ENCODE data around the gene N4BP2L1. TPM values are rescaled to one million over a fixed set of nuclear protein-coding genes. Genes with fewer than 3 reads are reported as not detected.
"Not testable (repeated sequence)": the region's sequence is repeated elsewhere in the genome, so short reads cannot be mapped to it uniquely, and the experiment has no call there.

Gene N4BP2L1
- total and polyA plus RNA-seq, 4 donors, result 13.3 to 33.7 (median 25.2) TPM

- 96 to 100% methylated on average over 2 of the region's 2 CpGs for WGBS, 2 donors
- ATAC-seq (ENCODE audit: low FRiP score) (no peak), DNase-seq (no peak)
- Histone ChIP-seq H3K4me1 (ENCODE audit: control insufficient read depth in 1 of 2, insufficient read depth in 2 of 2, low read length in 2 of 2) (no peaks in the 10 kb centered on the region), H3K4me3 (ENCODE audit: low read length in 2 of 2) (no peak overlapping the region), H3K9me3 (ENCODE audit: control insufficient read depth, low read length) (no peaks in the 10 kb centered on the region), H3K27me3 (ENCODE audit: control insufficient read depth in 1 of 2, insufficient read depth in 2 of 2, low read length in 1 of 2) (no peaks in the 10 kb centered on the region), H3K36me3 (ENCODE audit: control insufficient read depth in 1 of 2, insufficient read depth in 2 of 2, low read length in 1 of 2) (no peaks in the 10 kb centered on the region), H3K27ac (ENCODE audit: low read depth in 1 of 2, low read length in 2 of 2) (no peak overlapping the region)
- intact Hi-C loops (cut with DNase I), result no loop called here
These were observed 57.1 kb downstream of the N4BP2L1 start for GRCh38 chr13:32370805-32371204.

GRCh38 chr13:32362574-32362973 is 65.4 kb downstream of the N4BP2L1 start:
- WGBS, 2 donors, result 93 to 96% methylated on average over 2 of the region's 2 CpGs
- no peaks in the 10 kb centered on the region for H3K27me3 ChIP-seq (ENCODE audit: control insufficient read depth in 1 of 2, insufficient read depth in 2 of 2, low read length in 1 of 2)
- no peaks in the 10 kb centered on the region for H3K36me3 ChIP-seq (ENCODE audit: control insufficient read depth in 1 of 2, insufficient read depth in 2 of 2, low read length in 1 of 2)
- DNase-seq (no peak), ATAC-seq (ENCODE audit: low FRiP score) (no peak)
- H3K27ac ChIP-seq (ENCODE audit: low read depth in 1 of 2, low read length in 2 of 2), result no peak overlapping the region
- no peaks in the 10 kb centered on the region for H3K9me3 ChIP-seq (ENCODE audit: control insufficient read depth, low read length)
- H3K4me3 ChIP-seq (ENCODE audit: low read length in 2 of 2), result no peak overlapping the region
- no peaks in the 10 kb centered on the region for H3K4me1 ChIP-seq (ENCODE audit: control insufficient read depth in 1 of 2, insufficient read depth in 2 of 2, low read length in 2 of 2)
- intact Hi-C loops (cut with DNase I), result no loop called here

- not testable (repeated sequence) for H3K9me3 ChIP-seq (ENCODE audit: control insufficient read depth, low read length)
These were observed 72.0 kb downstream of the N4BP2L1 start for GRCh38 chr13:32355935-32356334.

GRCh38 chr13:32354040-32354439 is 73.9 kb downstream of the N4BP2L1 start:
- Histone ChIP-seq H3K27ac (ENCODE audit: low read depth in 1 of 2, low read length in 2 of 2) (no peak overlapping the region), H3K4me3 (ENCODE audit: low read length in 2 of 2) (no peak overlapping the region), H3K4me1 (ENCODE audit: control insufficient read depth in 1 of 2, insufficient read depth in 2 of 2, low read length in 2 of 2) (no peaks in the 10 kb centered on the region), H3K9me3 (ENCODE audit: control insufficient read depth, low read length) (no peaks in the 10 kb centered on the region), H3K36me3 (ENCODE audit: control insufficient read depth in 1 of 2, insufficient read depth in 2 of 2, low read length in 1 of 2) (no peaks in the 10 kb centered on the region), H3K27me3 (ENCODE audit: control insufficient read depth in 1 of 2, insufficient read depth in 2 of 2, low read length in 1 of 2) (no peaks in the 10 kb centered on the region)
- DNase-seq, result no peak
- no peak for ATAC-seq (ENCODE audit: low FRiP score)
- intact Hi-C loops (cut with DNase I), result no loop called here
- WGBS, 2 donors, result 97 to 98% methylated on average over 1 of the region's 1 CpG

More at GRCh38 chr13:32355935-32356334, 72.0 kb downstream of the N4BP2L1 start:
- DNase-seq; H3K4me1 ChIP-seq (ENCODE audit: control insufficient read depth in 1 of 2, insufficient read depth in 2 of 2, low read length in 2 of 2); H3K4me3 ChIP-seq (ENCODE audit: low read length in 2 of 2); ATAC-seq (ENCODE audit: low FRiP score); intact Hi-C loops (cut with DNase I); H3K27ac ChIP-seq (ENCODE audit: low read depth in 1 of 2, low read length in 2 of 2); H3K36me3 ChIP-seq (ENCODE audit: control insufficient read depth in 1 of 2, insufficient read depth in 2 of 2, low read length in 1 of 2); H3K27me3 ChIP-seq (ENCODE audit: control insufficient read depth in 1 of 2, insufficient read depth in 2 of 2, low read length in 1 of 2): not testable (repeated sequence)
- WGBS, 2 donors, result 98 to 100% methylated on average over 8 of the region's 8 CpGs

GRCh38 chr13:32350839-32351441 is 77.0 kb downstream of the N4BP2L1 start:
- H3K9me3 ChIP-seq (ENCODE audit: control insufficient read depth, low read length); H3K4me3 ChIP-seq (ENCODE audit: low read length in 2 of 2); H3K27ac ChIP-seq (ENCODE audit: low read depth in 1 of 2, low read length in 2 of 2); H3K36me3 ChIP-seq (ENCODE audit: control insufficient read depth in 1 of 2, insufficient read depth in 2 of 2, low read length in 1 of 2); H3K4me1 ChIP-seq (ENCODE audit: control insufficient read depth in 1 of 2, insufficient read depth in 2 of 2, low read length in 2 of 2); ATAC-seq (ENCODE audit: low FRiP score); intact Hi-C loops (cut with DNase I); H3K27me3 ChIP-seq (ENCODE audit: control insufficient read depth in 1 of 2, insufficient read depth in 2 of 2, low read length in 1 of 2); DNase-seq: not testable (repeated sequence)
- WGBS, 2 donors, result 94 to 97% methylated on average over 15 of the region's 15 CpGs

Other genes with a start within 250 kb of the N4BP2L1 start
- not detected for gene ZAR1L, start 112.8 kb downstream of the N4BP2L1 start, total RNA-seq
- gene ZAR1L, start 112.8 kb downstream of the N4BP2L1 start, polyA plus RNA-seq, result not detected
- 1 to 10 TPM; 3.2 to 4.3 TPM for gene BRCA2, start 112.6 kb downstream of the N4BP2L1 start, total RNA-seq
- gene BRCA2, start 112.6 kb downstream of the N4BP2L1 start, polyA plus RNA-seq, result under 1 TPM; 0.26 to 0.38 TPM
- gene N4BP2L2, start 110.7 kb upstream of the N4BP2L1 start, total RNA-seq, result 100 to 1,000 TPM; 191 to 239 TPM
- 100 to 1,000 TPM in 1 of 2 donors, 10 to 100 TPM in 1; 45.5 to 115 TPM for gene N4BP2L2, start 110.7 kb upstream of the N4BP2L1 start, polyA plus RNA-seq
- gene PDS5B, start 158.3 kb upstream of the N4BP2L1 start, total RNA-seq, result 10 to 100 TPM; 46.2 to 52.9 TPM
- gene PDS5B, start 158.3 kb upstream of the N4BP2L1 start, polyA plus RNA-seq, result 10 to 100 TPM in 1 of 2 donors, 1 to 10 TPM in 1; 9.5 to 12.5 TPM